ENCODE data around the gene KRTDAP. TPM values are rescaled to one million over a fixed set of nuclear protein-coding genes. Genes with fewer than 3 reads are reported as not detected.

Gene KRTDAP
- total RNA-seq, 1 experiment from 2014 or later, result not detected

DNA sequence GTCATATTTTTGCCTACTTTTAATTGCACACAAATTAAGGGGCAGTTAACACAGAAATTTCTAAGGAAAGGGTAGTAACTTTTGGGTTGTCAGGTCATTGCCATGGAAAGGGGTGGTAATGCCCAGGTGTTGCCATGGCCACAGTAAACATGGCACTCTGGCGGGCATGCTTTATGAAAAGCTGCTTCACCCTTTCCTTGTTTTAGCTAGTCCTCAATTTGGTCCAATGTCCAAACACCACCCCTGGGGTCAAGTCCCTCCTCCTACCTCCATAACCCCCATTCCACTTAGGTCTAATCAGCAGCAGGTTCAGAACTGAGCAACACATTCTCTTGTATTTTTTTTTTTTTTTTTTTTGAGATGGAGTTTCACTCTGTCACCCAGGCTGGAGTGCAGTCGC is 35.6 kb downstream of the KRTDAP start:
- no peak for DNase-seq (ENCODE audit: low spot score)

DNA sequence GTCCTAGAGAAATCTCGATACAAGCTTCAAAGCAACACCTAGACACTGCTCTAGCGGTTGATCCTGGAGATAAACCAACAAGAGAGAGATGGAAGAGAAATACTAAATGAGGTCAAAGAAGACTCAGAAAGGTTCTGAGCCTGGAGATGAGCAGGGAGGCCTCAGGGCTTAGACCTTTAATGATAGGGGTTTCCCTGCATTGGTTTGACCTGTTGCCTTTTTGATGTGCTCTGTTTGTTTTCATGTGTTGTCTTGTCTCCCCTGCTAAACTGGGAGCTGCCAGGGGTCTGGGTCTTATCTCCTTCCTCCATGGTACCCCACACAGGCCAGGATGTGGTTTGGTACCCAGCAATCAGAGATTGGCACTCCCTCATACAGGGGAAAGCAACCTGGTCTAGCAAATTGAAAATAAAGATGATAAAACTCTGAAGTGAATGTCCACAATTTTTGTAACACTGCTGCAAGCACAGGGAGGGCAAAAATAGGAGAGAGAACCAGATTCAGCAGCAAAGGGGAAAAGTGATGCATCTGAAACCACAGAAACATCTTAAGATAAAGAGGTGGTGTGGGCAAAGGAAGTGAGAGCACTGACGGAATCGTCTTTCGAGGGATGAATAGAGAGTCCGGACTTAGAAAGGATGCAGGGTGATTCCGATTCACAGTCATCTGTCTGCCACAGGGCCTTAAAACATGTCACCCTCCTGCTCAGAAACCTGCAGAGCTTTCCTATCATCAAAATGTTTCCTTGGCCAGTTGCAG is 38.7 kb downstream of the KRTDAP start:
- no peak for DNase-seq (ENCODE audit: low spot score)

DNA sequence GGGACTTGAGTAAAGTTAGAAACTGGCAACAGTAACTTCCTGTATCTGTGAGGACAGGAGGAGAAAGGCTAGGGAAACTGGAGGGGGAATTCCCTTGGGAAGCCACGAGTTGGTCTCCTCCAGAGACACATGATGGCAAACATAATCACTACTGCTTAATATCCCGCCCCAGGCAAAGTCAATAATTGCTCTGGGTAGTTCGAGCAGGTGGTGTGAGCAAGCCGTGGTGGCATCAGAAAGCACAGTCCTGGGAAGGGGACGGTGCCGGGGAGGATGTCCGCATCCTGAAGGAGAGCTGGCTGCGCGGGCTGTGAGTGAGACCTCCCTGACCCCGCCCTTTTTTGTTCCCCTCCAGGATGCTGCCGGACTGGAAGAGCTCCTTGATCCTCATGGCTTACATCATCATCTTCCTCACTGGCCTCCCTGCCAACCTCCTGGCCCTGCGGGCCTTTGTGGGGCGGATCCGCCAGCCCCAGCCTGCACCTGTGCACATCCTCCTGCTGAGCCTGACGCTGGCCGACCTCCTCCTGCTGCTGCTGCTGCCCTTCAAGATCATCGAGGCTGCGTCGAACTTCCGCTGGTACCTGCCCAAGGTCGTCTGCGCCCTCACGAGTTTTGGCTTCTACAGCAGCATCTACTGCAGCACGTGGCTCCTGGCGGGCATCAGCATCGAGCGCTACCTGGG is 40.8 kb downstream of the KRTDAP start:
- DNase-seq (ENCODE audit: low spot score), result no peak

DNA sequence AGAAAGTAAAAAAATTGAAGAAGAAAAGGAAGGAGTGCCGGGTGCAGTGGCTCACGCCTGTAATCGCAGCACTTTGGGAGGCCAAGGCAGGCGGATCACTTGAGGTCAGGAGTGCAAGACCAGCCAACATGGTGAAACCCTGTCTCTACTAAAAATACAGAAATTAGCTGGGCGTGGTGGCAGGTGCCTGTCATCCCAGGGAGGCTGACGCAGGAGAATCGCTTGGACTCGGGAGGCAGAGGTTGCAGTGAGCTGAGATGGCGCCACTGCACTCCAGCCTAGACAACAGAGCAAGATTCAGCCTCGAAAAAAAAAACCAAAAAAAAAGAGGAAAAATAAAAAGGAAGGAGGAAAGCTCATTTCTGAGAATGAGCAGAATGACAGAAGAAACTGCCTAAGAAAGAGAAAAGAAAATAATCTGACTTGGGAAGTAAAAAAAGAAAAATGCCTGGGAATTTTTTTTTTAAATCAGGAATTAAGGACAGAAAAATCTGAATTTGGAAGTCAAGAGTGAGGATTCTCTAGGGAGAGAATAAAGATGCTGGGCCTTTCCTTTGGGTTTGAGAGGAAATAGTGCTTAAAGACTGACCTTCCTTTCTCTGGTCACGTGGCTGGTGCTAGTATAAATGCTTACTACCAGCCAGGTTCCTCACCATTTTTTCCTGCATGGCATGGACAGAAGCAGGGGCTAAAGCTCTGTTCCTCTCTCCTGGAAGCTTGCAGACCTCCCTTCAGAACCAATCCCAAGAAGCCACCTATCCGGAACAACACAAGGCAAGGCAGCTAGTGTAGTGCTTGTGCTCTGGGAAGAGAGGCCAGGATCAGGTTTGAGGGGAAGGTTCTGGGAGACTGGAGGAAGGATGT is 42.4 kb downstream of the KRTDAP start, which contains the start of gene FFAR2:
Gene FFAR2, plus strand, starts transcription at position 652 of the 864 bp plus-strand sequence. CDS start 1,458 bp downstream, outside the sequence.
- DNase-seq (ENCODE audit: low spot score), result no peak

DNA sequence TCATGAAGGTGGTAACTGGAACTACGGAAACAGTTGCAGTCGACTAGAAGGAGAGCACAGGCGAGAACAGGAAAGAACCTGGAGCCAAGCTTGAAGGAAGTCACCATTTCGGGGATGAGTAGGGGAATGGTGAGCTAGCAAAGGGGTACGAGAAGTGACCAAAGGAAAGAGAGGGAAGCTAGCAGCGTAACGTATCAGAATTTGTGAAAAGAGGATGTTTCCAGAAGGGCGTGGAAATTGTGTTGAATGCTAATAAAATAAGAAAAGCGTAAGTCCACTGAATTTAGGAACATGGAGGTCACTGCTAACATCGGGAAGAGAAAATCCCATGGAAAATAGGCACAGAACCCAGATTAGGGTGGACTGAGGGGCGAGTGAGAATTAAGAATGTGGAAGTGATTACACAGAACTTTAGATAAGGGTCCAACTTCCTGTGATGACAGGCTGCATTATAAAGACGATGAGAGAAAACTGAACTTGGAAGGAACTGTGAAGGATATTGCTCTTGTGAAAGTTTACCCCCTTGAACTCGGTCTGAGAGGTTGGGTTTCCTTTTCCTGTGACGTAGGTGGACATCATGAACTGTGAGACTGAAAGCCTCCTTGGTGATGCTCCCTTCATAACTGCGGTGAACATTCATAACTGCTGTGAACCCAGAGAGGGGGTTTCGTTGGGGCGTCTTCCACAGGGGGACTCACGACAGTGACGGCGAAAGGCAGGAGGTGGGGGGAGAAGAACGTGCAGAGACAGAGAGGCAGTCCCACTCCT is 44.3 kb downstream of the KRTDAP start:
- no peak for DNase-seq (ENCODE audit: low spot score)

DNA sequence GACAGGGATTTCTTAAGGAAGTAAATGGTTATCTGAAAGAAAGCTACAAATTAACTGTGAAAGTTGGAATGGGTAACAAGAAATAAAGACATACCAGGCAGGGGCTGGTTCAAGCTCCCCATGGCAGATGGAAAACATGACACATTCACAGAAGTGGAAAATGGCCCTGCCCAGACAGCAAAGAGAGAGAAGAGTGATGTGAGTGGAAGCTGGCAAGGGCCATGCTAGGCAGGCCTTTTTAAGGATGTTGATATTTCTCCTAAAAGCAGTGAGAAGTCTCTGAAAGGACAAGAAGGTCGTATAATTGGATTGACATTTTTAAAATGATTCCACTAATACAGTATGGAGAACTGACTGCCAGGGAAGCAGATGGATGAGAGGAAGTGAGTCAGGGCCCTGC is 45.5 kb downstream of the KRTDAP start:
- DNase-seq (ENCODE audit: low spot score), result no peak

DNA sequence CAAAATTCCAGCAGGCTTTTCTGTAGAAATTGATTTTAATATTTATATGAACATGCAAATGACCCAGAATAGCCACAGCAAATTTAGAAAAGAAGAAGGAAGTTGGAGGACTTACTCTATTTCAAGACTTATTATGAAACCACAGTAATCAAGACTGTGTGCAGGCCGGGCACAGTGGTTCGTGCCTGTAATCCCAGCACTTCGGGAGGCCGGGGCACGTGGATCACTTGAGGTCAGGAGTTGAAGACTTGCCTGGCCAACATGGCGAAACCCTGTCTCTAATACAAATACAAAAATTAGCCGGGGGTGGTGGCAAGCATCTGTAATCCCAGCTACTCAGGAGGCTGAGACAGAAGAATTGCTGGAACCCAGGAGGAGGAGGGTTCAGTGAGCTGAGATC is 48.2 kb downstream of the KRTDAP start:
- DNase-seq (ENCODE audit: low spot score), result no peak

DNA sequence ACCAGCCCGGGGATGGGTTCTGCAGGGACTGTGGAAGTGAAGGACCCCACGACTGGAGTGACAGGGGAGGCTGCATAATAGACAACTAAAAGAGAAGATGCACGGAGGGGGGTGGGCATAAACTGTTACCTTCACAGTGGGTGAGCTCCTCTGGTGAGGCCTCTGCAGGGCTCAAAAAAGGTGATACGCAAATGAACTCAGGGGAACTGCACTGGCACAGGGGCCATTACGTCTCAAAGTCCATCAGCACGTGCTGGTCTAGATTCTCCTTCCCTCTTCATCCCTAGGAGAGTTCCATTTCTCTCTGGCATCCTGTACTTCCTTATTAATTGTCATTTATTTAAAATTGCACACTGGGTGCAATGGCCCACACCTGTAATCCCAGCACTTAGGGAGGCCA is 50.3 kb downstream of the KRTDAP start:
- no peak for DNase-seq (ENCODE audit: low spot score)

DNA sequence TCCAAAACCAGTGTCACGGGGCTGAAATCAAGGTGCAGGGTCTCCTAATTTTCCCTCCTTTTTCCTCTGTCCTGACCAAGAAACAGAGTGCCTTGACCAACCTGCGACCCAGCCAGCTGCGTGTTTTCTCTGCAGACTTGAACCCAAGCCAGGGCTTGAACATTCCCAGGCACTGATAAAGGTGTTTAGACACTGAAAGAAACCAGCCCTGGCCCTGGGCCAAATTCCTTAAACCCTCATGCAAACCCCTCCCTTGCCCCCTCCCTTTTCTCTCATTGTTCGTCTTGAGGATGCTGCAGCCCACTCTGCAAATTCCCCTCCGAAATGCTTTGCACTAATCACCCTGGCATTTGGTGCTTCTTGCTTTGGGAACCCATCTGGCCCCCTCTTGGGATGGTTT is 51.7 kb downstream of the KRTDAP start:
- no peak for DNase-seq (ENCODE audit: low spot score)

DNA sequence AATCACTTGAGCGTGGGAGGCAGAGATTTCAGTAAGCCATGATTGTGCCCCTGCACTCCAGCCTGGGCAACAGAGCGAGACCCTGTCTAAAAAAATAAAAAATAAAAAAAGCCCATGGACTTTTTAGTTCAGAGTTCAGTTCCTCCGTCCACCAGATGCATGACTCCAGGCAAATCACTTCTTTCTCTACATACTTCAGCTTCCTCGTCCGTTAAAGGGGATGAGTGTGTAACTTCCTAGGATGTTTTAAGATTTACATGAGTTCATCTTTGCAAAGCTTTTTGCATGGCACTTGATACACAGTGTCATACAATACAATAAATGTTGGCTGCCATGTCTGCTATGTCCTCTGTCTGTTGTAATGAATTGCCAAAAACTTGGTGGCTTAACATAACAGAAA is 52.2 kb downstream of the KRTDAP start:
- DNase-seq (ENCODE audit: low spot score), result no peak

DNA sequence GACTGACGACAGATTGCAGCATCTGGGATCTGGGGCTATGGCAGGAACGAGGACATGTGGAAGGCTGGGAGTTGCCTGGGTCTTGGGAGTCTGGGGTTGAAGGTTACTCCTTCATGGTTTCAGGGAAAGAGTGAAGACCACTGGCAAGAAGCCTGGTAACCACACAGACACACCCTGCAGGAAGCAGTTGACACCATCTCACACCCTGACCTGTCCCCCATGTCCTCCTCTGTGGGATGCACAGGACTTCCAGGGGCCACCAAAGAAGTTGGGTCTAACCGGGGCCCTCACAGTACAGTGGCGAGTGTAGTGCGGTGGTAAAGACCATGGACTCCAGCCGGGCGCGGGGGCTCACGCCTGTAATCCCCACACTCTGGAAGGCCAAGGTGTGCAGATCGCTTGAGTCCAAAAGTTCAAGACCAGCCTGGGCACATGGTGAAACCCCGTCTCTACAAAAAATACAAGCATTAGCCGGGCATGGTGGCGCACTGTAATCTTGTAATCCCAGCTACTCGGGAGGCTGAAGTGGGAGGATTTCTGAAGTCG is 52.8 kb downstream of the KRTDAP start:
- DNase-seq (ENCODE audit: low spot score), result no peak

Other genes with a start within 250 kb of the KRTDAP start
- 1.1 and 1.7 TPM in 2 replicates for gene LSR, start 241.5 kb downstream of the KRTDAP start, total RNA-seq (2014; rRNA removed; shearing (Covaris generic))
- 64.0 and 65.0 TPM in 2 replicates for gene USF2, start 221.5 kb downstream of the KRTDAP start, total RNA-seq (2014; rRNA removed; shearing (Covaris generic))
- 0.15 TPM in 1 of 2 replicates, not detected in the other for gene HAMP, start 207.9 kb downstream of the KRTDAP start, total RNA-seq (2014; rRNA removed; shearing (Covaris generic))
- 0.43 TPM in 1 of 2 replicates, not detected in the other for gene MAG, start 198.3 kb downstream of the KRTDAP start, total RNA-seq (2014; rRNA removed; shearing (Covaris generic))
- 1.9 and 6.1 TPM in 2 replicates for gene CD22, start 161.3 kb downstream of the KRTDAP start, total RNA-seq (2014; rRNA removed; shearing (Covaris generic))
- not detected in 2 replicates for gene FFAR1, start 142.6 kb downstream of the KRTDAP start, total RNA-seq (2014; rRNA removed; shearing (Covaris generic))
- gene FFAR3, start 132.0 kb downstream of the KRTDAP start, total RNA-seq (2014; rRNA removed; shearing (Covaris generic)), result 0.21 TPM in 1 of 2 replicates, not detected in the other
- gene GPR42, start 119.4 kb downstream of the KRTDAP start, total RNA-seq (2014; rRNA removed; shearing (Covaris generic)), result 0.21 TPM in 1 of 2 replicates, not detected in the other
- gene FFAR2, start 42.2 kb downstream of the KRTDAP start, total RNA-seq (2014; rRNA removed; shearing (Covaris generic)), result not detected in 2 replicates
- 19.6 and 34.6 TPM in 2 replicates for gene DMKN, start 23.2 kb upstream of the KRTDAP start, total RNA-seq (2014; rRNA removed; shearing (Covaris generic))
- 0.45 TPM in 1 of 2 replicates, not detected in the other for gene SBSN, start 37.8 kb upstream of the KRTDAP start, total RNA-seq (2014; rRNA removed; shearing (Covaris generic))
- gene GAPDHS, start 43.0 kb upstream of the KRTDAP start, total RNA-seq (2014; rRNA removed; shearing (Covaris generic)), result not detected in 2 replicates
- 306 and 341 TPM in 2 replicates for gene TMEM147, start 55.2 kb upstream of the KRTDAP start, total RNA-seq (2014; rRNA removed; shearing (Covaris generic))
- not detected in 2 replicates for gene ATP4A, start 73.2 kb upstream of the KRTDAP start, total RNA-seq (2014; rRNA removed; shearing (Covaris generic))
- not detected in 2 replicates for gene PMIS2, start 95.7 kb upstream of the KRTDAP start, total RNA-seq (2014; rRNA removed; shearing (Covaris generic))
- 17.2 and 22.7 TPM in 2 replicates for gene HAUS5, start 122.3 kb upstream of the KRTDAP start, total RNA-seq (2014; rRNA removed; shearing (Covaris generic))
- gene RBM42, start 138.6 kb upstream of the KRTDAP start, total RNA-seq (2014; rRNA removed; shearing (Covaris generic)), result 135 and 156 TPM in 2 replicates
- gene ETV2, start 151.3 kb upstream of the KRTDAP start, total RNA-seq (2014; rRNA removed; shearing (Covaris generic)), result 2.8 and 4.9 TPM in 2 replicates
- gene COX6B1, start 157.9 kb upstream of the KRTDAP start, total RNA-seq (2014; rRNA removed; shearing (Covaris generic)), result 1,937 and 2,103 TPM in 2 replicates
- gene UPK1A, start 176.1 kb upstream of the KRTDAP start, total RNA-seq (2014; rRNA removed; shearing (Covaris generic)), result not detected in 2 replicates
- gene ZBTB32, start 214.1 kb upstream of the KRTDAP start, total RNA-seq (2014; rRNA removed; shearing (Covaris generic)), result not detected in 2 replicates
- 4.9 and 8.8 TPM in 2 replicates for gene KMT2B, start 227.5 kb upstream of the KRTDAP start, total RNA-seq (2014; rRNA removed; shearing (Covaris generic))